Activated CD4-positive, alpha-beta T cell treated with anti-CD3 and anti-CD28 coated beads, Interleukin-2, amount 50 U/mL, for 16 hours (primary cell): ENCODE results near the gene MTCL3.
A peak's percentile ranks its signal among the peaks of the same experiment; 100 is the strongest.
"Not testable (repeated sequence)": the region's sequence is repeated elsewhere in the genome, so short reads cannot be mapped to it uniquely, and the experiment has no call there.

Experiments used
- DNase-seq: peaks from one replicate; pipeline ENCODE4 v3.0.0-alpha.2; 2020

The MTCL3 gene

DNA sequence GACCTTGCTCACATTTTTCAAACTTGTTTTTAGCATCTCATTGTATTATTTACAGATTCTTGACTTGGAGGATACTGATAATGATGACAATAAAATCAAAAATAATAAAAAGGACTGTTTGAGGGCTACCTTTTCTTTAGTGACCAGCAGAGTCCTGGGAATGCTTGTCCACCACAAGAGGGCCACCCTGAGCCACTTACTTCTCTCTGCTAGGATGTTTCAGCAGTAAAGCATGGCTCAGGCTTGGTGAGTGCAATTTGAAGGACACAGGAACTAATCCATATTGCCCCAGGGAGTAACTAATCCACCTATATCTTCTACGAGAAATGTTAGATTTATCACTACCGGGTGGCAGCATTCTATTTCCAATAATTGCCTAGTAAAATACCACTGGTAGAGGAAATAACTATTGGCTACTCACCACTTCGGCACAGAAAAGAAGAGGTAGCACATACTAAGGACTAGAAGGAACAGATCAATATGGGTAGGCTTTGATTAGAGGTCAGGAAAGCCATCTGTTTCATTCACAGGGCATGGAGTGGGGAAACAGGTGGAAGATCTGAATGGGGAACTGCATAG is 54.2 kb downstream of the MTCL3 start:
- peak; percentile 62 for DNase-seq

DNA sequence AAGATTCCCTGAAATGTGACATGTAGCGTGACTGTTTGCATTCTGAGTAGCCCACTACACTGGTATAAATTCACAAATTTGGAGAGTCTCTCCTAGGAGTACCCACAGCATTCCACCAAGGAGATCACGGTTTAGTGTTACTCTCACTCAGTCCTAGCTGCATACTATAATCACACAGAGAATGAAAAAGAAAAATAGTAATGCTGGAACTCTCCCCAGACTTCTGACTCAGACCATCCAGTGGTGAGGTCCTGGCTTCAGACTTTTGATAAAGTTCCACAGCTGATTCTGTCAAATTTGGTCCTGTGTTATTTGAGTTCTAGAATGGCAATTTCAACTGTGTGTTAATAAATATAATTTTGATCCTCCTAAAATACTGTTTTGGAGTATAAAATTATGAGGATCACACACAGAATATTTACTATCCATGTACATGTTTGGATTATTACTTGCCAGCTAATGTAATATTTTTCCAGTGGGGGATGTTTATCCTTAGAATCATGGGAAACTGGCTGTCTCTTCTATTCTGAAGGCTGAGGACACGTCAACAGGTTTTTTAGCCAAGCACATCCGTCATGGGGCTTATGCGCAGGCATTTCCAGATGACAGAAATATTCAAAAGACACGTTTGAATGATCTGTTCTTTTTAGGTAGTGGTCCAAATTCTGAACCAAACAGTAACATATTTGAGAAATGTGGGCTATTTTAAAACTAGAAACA is 54.8 kb downstream of the MTCL3 start:
- no peak for DNase-seq

DNA sequence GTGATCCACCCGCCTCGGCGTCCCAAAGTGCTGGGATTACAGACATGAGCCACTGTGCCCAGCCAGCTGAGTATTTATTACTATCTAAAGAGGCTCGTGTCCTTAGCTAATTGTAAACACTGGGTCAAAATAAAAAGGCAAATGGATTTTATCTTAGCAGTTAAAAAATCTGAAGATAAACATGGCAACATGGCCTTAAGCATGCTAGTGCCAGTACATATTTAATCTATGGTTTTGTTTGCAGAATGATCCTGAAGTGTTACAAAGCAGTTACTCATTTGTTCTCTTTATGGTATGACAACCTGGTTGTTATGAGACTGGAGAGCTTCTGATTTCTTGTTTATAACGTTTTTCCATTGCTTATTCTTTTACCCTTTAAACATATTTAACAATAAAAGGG is 56.1 kb downstream of the MTCL3 start:
- no peak for DNase-seq

DNA sequence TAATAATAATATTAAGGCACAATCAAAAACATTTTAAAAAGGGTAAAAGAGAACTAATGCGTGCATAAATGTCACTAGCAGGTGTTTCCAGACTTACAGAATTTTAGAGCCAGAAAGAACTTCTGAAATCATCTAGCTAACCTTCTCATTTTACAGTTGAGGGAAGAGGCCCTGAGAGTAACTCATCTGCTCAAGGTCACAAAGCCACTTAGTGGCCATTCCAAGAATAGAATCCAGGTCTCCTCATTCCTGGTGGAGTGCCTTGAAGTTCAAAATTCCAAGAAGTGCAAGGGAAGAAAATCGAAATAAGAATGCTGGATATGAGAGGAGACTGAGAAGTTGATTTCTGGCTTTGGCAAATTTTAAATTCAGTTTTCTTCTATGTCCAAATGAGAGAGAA is 56.8 kb downstream of the MTCL3 start:
- DNase-seq: no peak

DNA sequence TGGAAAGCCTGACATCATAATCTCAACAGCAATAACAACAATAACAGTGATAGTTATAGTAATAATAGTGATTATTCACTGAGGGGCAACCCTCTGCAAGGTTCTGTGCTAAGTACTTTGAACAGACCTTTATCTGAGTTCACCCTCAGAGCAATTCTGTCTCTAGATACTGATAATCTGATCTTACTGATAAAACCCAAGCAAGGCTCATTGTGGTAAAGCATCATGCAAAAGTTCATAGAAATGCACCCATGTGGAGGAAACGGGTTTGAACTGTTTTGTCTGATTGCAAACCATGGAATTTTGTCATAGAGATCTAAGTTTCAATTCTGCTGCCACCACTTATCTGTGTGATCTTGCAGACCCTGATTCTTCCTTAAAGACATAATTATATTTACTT is 58.7 kb downstream of the MTCL3 start:
- peak; percentile 16 for DNase-seq

DNA sequence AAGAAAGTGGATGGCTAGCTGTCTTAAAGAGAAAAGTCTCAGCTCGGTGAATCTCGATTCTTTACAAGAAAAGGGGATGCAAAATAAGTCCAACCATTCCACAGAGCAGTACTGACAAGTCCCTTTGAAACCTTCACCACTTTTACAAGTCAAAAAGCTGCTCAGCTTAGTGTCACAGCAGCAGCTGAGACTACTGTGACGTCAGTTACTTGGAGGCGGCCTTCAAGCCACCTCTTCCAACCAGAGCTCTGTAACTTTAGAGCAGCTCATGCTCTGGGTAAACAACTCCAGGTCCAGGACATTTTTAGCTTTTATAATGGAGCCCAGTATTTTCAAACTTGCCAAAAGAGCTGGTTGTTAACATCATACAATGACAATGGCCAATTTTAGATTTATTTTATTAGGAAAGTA is 59.9 kb downstream of the MTCL3 start, which contains the start of gene KIAA0408:
KIAA0408 (minus strand) TSS at position 159 of the 411 bp plus-strand sequence. CDS start 5,408 bp downstream, outside the sequence.
- no peak for DNase-seq

DNA sequence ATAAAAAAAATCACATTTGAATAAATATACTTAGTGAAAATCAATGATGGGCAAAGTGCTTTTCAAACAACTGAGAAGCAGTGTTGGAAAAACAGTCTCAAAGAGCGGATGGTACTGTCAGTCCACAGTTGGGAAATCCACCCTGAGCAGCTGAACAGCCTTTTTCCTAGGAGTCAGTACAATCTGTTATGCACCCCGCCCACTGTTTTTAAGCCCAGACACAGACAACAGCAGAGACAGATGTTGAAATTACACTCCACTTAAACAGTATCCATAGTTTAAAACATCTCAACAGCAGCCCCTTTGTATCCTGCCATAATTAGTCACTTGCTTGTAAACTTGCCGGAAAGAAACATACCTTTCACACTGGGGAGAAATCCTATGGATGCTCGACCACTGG is 60.3 kb downstream of the MTCL3 start:
- no peak for DNase-seq

DNA sequence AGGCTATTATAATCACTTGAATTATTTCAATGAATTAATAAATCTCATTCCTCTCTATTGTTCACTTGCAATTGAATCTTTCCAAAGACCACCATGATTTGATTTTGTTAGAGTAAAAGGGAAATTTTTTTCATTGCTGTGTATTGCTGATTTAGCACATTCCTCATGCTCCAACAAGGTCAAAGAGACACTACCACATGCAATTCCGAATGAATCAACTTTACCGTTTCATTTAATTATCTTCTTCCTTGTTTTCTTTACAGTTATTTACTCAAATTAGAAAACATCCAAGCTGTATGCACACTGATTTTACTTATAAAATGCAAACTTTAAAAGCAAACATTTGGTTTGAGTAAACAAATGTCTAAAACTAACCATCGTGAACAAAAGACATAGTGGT is 60.9 kb downstream of the MTCL3 start:
- DNase-seq: no peak

DNA sequence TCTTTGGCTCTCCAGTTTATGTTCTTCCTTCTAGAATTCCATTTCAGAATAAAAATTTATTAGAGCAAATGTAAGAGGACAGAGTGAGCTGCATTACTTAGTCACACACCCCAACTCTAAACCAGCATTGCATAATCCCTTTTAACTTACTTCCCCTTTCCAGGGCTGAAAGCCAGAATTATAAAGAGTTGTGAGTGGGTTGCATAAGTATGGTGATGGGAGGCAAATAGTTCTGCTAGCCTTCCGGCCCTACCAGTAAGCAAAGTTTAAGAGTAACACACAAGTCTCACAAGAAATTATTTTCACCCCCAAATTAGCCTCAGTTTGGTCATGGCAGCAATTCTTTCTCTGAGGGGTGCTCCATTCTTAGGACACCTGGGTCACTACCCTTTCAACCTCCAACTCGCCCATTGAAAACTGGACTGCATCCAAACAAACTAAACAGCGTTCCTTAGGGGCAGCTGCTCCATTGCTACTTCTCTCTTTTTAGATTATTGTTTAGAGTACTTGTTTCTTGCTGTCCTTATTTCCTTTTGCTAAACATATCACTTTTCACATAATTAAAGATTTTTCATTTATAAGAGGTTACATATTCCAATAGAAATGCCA is 61.6 kb downstream of the MTCL3 start:
- no peak for DNase-seq

DNA sequence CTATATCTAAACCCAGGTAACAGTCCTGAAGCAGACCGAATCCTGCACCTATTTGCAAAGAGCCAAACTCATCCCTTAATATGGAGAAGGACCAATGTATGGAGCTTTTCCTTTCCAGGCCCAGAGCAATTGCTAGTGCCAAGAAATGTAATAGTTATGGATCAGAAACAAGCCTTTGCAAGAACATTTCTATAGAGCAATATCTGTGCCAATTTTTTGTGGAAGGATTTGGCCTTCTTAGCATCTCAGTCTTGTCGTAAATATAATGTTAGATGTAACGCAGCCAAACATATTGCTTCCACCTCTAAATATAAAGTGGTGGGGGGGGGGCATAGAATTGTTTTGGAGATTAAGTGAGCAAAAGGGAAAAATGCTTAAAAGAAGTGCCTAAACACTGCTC is 62.7 kb downstream of the MTCL3 start:
- no peak for DNase-seq

DNA sequence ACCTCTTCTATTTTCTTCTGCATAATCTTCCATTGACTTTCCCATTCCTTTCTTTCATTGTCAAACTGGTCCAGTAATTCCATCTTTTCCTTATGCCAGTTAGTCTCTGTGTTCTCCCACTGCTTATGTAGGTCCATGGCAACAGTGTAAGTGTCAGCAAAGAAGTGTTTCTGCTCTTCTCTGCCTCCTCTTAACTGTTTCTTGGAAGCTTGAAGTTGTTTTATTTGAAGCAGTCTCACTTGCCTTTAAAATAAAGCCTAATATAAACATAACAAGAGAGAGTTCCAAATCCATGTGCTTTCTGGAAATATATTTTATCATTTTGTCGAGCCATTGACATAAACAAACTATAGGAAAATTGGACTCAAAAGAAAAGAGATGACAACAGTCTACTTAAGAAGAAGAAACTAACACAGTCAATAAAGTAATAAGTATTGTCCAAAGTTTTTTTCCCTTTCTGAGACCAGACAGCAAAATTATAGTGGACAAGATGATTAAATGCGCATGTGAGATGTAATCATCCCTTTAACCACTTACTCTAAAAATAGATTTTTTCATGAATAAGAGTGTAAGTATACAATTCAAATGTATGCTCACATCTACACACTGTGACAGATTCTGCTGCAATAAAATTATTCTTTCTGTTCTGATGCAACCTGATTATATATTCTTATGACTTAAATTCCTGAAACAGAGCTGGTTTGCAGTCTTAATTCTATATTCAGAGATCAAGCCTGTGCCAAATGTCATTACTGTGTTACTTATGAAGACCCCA is 65.1 kb downstream of the MTCL3 start:
- DNase-seq: no peak

DNA sequence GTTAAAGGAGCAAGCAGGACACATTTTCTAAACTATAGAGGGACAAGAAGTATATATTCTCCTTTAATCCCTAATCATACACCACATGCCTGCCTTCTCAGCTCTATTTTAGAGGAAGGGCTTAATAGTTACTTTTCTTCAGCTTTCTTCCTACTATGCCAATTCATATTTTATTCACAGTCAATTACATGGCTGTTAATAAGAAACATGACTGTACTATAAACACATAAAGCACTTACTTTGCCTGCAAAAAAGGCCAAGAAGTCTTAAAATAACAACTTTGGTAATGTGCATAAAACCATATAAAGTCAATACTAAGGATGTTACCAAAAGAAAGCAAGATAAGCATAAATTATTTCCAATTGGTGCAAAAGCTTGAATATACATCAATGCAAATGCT is 66.3 kb downstream of the MTCL3 start:
- no peak for DNase-seq

DNA sequence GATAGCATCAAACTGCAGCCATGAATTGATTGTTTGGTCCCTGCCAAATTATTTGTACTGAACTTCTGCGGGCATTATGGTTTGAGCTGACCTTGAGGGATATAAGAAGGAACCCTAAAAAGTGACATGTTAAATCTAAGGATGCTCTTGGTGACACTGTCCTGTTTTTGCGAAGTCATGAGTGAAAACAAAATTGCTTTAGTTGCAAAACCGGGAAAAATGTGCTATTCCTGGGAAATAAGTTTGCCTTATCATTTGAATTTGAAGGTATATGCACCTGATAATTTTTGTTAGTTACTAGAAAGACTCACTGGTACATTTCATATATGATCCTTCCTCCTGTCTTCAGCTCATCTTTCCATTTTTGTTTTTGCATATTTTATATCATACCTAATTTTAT is 67.7 kb downstream of the MTCL3 start:
- DNase-seq: no peak

DNA sequence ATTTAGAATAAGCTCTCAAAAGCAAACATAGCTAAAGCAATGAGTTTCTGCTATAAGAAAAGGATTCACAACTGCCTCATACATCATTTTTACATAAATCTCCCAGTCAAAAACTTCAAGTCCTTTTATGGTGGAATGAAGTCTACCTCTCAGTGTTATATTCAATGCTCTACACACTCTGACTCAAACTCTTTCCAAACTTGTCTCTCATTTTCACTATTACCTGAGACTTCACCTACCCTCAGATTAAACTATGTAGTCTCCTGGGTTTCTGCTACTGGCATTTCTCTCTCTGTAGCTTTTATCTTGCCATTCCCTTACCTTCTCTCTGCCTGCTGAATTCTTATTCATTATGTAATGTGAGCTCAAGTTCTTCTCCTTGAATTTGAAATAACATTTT is 71.4 kb downstream of the MTCL3 start:
- no peak for DNase-seq

DNA sequence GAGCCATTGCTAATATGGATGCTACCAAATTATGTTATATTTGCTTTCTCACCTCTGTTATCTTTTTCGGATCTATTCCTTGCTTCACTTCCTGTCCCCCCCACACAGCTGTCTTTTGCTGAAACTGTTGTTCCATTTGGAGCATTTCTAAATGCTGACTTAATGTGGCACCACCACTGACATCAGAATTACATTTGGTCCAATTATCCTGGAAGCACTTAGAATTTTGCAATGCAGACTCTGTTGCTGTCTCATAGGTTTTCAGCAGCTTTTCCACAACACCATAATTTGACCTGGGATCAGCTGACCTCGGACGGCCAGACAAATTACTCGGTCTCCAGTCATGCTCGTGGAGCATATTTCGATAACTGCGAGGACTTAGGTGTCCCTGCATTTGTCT is 72.8 kb downstream of the MTCL3 start:
- DNase-seq: no peak

DNA sequence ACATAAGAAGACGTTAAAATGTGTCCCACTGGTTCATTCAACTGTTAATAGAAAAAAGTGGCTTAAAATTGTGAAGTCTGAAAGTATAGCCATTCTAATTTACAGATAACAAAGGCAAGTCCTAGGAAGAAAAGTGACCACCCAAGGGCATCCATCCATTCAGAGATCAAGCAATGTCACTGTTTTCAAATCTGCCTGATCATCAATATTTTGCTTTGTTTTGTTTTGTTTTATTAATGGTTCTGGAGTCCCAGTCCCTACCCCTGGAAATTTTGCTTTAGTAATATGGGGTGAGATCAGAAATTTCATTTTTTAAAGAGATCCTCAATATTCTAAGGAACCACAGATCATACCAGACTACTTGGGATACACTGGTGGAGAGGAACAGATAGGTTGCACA is 77.3 kb downstream of the MTCL3 start:
- no peak for DNase-seq

DNA sequence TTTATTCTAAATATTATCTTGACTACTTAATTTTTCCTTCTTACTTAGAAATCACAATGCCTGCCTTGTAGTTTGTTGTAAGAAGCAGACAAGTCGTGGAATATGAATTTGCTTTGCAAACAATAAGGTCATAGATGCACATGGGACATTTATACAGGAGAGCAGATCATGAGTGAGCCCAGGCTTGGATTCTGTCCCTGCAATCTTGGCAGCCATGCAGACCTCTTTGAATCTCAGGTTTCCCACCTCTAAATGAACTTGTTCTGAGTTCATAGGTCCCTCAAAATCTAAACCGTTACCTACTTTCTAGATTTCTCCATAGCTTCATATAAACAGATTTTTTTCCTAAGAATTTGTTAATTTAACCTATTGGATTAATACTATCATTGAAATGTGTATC is 79.4 kb downstream of the MTCL3 start:
- DNase-seq: no peak

DNA sequence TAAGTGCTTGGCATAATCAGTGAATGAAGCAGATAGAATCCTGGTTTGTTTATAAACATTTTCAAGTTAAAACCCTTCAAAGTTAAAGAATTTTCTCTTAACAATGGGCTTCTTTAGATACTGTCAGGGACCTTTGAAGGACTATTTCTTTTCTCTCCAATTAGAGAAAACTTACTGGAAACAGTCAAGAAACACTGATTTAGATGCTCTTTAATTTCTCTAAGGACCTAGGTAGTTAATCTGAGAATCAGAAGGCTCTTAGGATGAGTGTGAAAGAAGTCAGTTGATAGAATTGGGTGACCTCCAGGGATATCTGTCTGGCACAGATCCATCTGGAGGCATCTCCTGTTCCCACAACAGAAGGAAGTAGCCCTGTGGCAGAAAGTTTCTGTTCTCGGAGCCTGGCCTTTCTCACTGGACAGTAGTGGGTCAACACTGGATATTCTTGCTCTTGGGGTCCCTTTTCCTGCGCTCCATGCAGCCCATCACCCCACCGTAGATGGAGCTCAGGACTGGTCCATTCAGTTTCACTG is 82.5 kb downstream of the MTCL3 start:
- no peak for DNase-seq

DNA sequence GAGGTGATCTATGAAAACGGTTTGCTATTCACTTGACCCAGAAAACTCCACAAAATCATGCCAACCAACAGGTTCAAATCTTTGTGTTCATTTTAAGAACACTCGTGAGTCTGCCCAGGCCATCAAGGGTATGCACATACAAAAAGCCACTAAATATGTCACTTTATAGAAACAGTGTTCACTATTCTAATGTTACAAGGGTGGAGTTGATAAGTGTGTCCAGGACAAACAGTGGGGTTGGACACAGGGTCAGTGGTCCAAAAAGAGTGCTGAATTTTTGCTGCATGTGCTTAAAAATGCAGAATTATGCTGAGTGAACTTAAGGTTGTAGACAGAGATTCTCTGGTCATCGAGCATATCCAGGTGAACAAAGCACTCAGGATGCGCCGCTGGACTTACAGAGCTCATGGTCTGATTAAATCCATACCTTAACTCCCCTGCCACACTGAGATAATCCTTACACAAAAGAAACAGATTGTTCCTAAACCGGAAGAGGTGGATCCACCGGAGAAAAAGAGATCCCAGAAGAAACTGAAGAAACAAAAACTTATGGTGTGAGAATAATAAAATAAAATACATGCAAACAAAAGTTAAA is 83.4 kb downstream of the MTCL3 start:
- DNase-seq: no peak

DNA sequence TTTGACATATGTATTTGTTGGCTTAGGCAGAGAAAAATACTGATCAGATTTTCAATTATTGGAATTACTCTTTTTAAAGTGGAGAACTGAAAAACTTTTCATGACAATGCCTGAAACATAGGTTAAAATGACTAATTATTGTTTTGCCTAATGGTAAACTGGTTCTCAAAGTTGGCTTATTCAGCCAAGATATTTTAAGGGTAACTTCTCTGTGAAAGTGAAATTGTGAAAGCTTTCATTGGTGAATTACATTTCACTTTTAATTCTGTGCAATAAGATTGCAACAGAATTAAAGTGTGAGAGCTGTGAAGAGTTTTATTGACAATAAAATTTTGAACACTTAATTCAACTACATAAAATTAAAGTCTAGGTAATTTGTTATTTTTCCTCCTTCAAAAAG is 84.5 kb downstream of the MTCL3 start:
- no peak for DNase-seq

DNA sequence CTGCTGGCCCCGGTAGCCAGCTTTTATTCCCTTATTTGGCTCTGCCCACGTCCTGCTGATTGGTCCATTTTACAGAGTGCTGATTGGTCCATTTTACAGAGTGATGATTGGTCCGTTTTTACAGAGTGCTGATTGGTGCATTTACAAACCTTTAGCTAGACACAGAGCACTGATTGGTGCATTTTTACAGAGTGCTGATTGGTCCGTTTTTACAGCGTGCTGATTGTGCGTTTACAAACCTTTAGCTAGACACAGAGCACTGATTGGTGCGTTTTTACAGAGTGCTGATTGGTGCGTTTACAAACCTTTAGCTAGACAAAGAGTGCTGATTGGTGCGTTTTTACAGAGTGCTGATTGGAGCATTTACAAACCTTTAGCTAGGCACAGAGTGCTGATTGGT is 90.6 kb downstream of the MTCL3 start:
- not testable (repeated sequence) for DNase-seq

DNA sequence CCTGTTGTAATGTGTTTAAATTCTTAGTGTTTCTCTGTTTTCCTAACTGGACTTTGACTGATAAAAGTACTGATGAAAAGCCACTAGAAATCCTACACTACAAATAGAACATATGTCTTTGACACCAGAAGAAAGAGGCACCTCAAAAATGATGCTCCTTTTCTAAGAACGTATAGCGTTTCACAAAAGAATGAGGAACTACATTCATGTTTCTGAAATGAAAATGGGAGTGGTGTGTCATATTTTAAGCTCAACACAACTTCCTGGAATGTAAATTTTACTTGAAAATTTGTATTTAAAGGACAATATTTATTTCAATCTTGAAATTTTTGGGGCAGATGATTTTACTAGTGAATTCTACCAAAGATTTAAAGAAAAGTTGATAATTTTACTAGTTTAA is 95.2 kb downstream of the MTCL3 start:
- DNase-seq: no peak
